T47D (cell line): ENCODE results near the gene NGFR.

ENCODE experiments used
- DNase-seq, 2 experiments: peaks; one replicate each; pipeline versions ENCODE4 v3.0.0 to v3.0.0-alpha.2; 2011 to 2012; ENCODE audit warnings: low read depth in 1 of 2, low spot score in 1 of 2
- JUND ChIP-seq: IDR thresholded peaks from 2 replicates; pipeline ENCODE4 v1.6.1; 2012; ENCODE audit warnings: low read depth
- in situ Hi-C: cut with HindIII; loops from 2 replicates; pipeline ENCODE4 v1.10.0; 2016; ENCODE audit warnings: low sequenced_read_pairs, low pct_unique_long_range_greater_than_20kb

NGFR gene

GRCh38 chr17:49473900-49474751 is 21.0 kb upstream of the NGFR start:
- no peak for TF ChIP-seq JUND
- no peak for DNase-seq
- in situ Hi-C loops = no loop called here

GRCh38 chr17:49477709-49478108 is 17.4 kb upstream of the NGFR start:
- in situ Hi-C loops = no loop called here
- TF ChIP-seq JUND = no peak
- DNase-seq = no peak

GRCh38 chr17:49480836-49481615 is 14.1 kb upstream of the NGFR start:
- in situ Hi-C loops = no loop called here
- TF ChIP-seq JUND = no peak
- no peak for DNase-seq

GRCh38 chr17:49482144-49482817 is 12.8 kb upstream of the NGFR start:
- TF ChIP-seq JUND = no peak
- in situ Hi-C loops = no loop called here
- no peak for DNase-seq

- in situ Hi-C loops = no loop called here
- DNase-seq = no peak
Measured at GRCh38 chr17:49483599-49484509, 11.2 kb upstream of the NGFR start.

GRCh38 chr17:49484588-49484987 is 10.5 kb upstream of the NGFR start:
- no peak for TF ChIP-seq JUND
- no peak for DNase-seq
- in situ Hi-C loops = no loop called here

More at GRCh38 chr17:49483599-49484509, 11.2 kb upstream of the NGFR start:
- TF ChIP-seq JUND = no peak

- no peak for TF ChIP-seq JUND
- in situ Hi-C loops = no loop called here
- no peak for DNase-seq
Measured at GRCh38 chr17:49486012-49486641, 9.0 kb upstream of the NGFR start.

GRCh38 chr17:49487183-49487582 is 7.9 kb upstream of the NGFR start:
- in situ Hi-C loops = no loop called here

GRCh38 chr17:49488612-49489011 is 6.5 kb upstream of the NGFR start:
- no peak for DNase-seq
- in situ Hi-C loops = no loop called here
- no peak for TF ChIP-seq JUND

More at GRCh38 chr17:49487183-49487582, 7.9 kb upstream of the NGFR start:
- no peak for DNase-seq
- TF ChIP-seq JUND = no peak

- no peak for TF ChIP-seq JUND
- in situ Hi-C loops = no loop called here
- DNase-seq = no peak
Measured at GRCh38 chr17:49489348-49489747, 5.7 kb upstream of the NGFR start.

- in situ Hi-C loops = no loop called here
- no peak for TF ChIP-seq JUND
Measured at GRCh38 chr17:49490276-49490675, 4.8 kb upstream of the NGFR start.

More at GRCh38 chr17:49490276-49490675, 4.8 kb upstream of the NGFR start:
- no peak for DNase-seq
